OCI-LY7 (cell line): Measurements from ENCODE around the gene BCL2L11. TPM values are rescaled to one million over a fixed set of nuclear protein-coding genes. Genes with fewer than 3 reads are reported as not detected.

Experiments
- BruUV-seq: library from RNA; stranded (reverse); fragments of 400-500 nt; replicated peaks from 2 replicates; lab custom pipeline; 2021; lab: Mats Ljungman, UMichigan
- CTCF ChIA-PET: fragments of 300-600 bp; sonication (Branson Sonifier 250); formaldehyde crosslinking; loops from one replicate; lab custom pipeline; 2022; ENCODE audit warnings: antibody characterized with exemption; ENCODE audit not compliant: unreplicated experiment; lab: Charles Lee
- POLR2A ChIA-PET: fragments of 300-600 bp; sonication (Branson Sonifier 250); formaldehyde crosslinking; loops from one replicate; lab custom pipeline; 2022; ENCODE audit warnings: antibody characterized with exemption; lab: Charles Lee
- DNase-seq: peaks from one replicate; pipeline ENCODE4 v3.0.0-alpha.2; 2015; ENCODE audit warnings: low spot score
- H2AFZ ChIP-seq: fragments of 200-600 bp; sonication (generic), shearing (Covaris generic); 2 replicates; pipeline ENCODE4 v1.6.1; 2014; ENCODE audit warnings: mild to moderate bottlenecking, antibody characterized with exemption, low read length, moderate library complexity
- H3K27ac ChIP-seq: fragments of 200-600 bp; sonication (generic); 2 replicates; pipeline ENCODE4 v1.5.1; 2014; ENCODE audit warnings: mixed run types, low read depth, mild to moderate bottlenecking, moderate library complexity, low read length, inconsistent platforms; ENCODE audit not compliant: poor library complexity, severe bottlenecking
- H3K36me3 ChIP-seq: fragments of 200-600 bp; sonication (generic); 2 replicates; pipeline ENCODE4 v1.6.1; 2014; ENCODE audit warnings: mild to moderate bottlenecking, antibody characterized with exemption, low read length, moderate library complexity, mixed read lengths; ENCODE audit not compliant: insufficient read depth
- H3K4me1 ChIP-seq: fragments of 200-600 bp; sonication (generic); 2 replicates; pipeline ENCODE4 v1.5.1; 2014; ENCODE audit warnings: mild to moderate bottlenecking, low read length; ENCODE audit not compliant: insufficient read depth, poor library complexity, severe bottlenecking
- H3K4me2 ChIP-seq: fragments of 200-600 bp; sonication (generic); 2 replicates; pipeline ENCODE4 v1.6.1; 2014; ENCODE audit warnings: mild to moderate bottlenecking, low read length
- H3K4me3 ChIP-seq: fragments of 200-600 bp; sonication (generic); 2 replicates; pipeline ENCODE4 v1.5.1; 2014; ENCODE audit warnings: mild to moderate bottlenecking, low read depth, low read length; ENCODE audit not compliant: poor library complexity, severe bottlenecking
- H3K79me2 ChIP-seq: fragments of 200-600 bp; sonication (generic); 2 replicates; pipeline ENCODE4 v1.6.1; 2016; ENCODE audit warnings: low read depth, mild to moderate bottlenecking, low read length, moderate library complexity, mixed read lengths; ENCODE audit not compliant: insufficient read depth
- H3K9me2 ChIP-seq: fragments of 200-600 bp; sonication (generic); 2 replicates; pipeline ENCODE4 v1.6.1; 2016; ENCODE audit warnings: mild to moderate bottlenecking, low read length, mixed read lengths; ENCODE audit not compliant: insufficient read depth
- H3K9me3 ChIP-seq: fragments of 200-600 bp; sonication (generic); 2 replicates; pipeline ENCODE4 v1.6.1; 2014; ENCODE audit warnings: mild to moderate bottlenecking, mixed run types, low read length, mixed read lengths
- H4K20me1 ChIP-seq: fragments of 200-600 bp; sonication (generic); 2 replicates; pipeline ENCODE4 v1.6.1; 2014; ENCODE audit warnings: mild to moderate bottlenecking, antibody characterized with exemption, low read length, moderate library complexity, mixed read lengths; ENCODE audit not compliant: insufficient read depth
- EZH2phosphoT487 ChIP-seq: fragments of 200-600 bp; sonication (generic); IDR thresholded peaks from 2 replicates; pipeline ENCODE4 v1.6.1; 2018; ENCODE audit warnings: low read depth, borderline replicate concordance, mild to moderate bottlenecking, mixed run types, antibody characterized with exemption, low read length, moderate library complexity, mixed read lengths
- intact Hi-C: fragments of 100-400 bp; cut with micrococcal nuclease; formaldehyde crosslinking; loops from one replicate; pipeline ENCODE4 v1.10.0; 2022; ENCODE audit not compliant: unreplicated experiment
- total RNA-seq, 2 experiments: library from RNA; depleted of rRNA in 1 of 2; stranded (reverse); fragments of >200 nt in 1 of 2; shearing (Covaris generic) in 1 of 2; gene quantifications; 2 replicates each; pipeline ENCODE4 v1.2.3, GENCODE V29; 2014 to 2022
- TF ChIP-seq, protein P1 (sequence below): fragments of 200-600 bp; sonication (generic); conservative IDR thresholded peaks from 2 replicates; pipeline ENCODE4 v1.5.1; 2014; ENCODE audit warnings: mild to moderate bottlenecking, antibody characterized with exemption, low read length, moderate library complexity, mixed read lengths

BCL2L11 gene
- total RNA-seq, 2 experiments from 2014 or later = 16.0 to 20.3 TPM

- no peak for DNase-seq
- CTCF ChIA-PET = no interaction called here
- no TSS peak for BruUV-seq
Measured at GRCh38 chr2:111162718-111163331, 42.1 kb downstream of the BCL2L11 start.

DNA sequence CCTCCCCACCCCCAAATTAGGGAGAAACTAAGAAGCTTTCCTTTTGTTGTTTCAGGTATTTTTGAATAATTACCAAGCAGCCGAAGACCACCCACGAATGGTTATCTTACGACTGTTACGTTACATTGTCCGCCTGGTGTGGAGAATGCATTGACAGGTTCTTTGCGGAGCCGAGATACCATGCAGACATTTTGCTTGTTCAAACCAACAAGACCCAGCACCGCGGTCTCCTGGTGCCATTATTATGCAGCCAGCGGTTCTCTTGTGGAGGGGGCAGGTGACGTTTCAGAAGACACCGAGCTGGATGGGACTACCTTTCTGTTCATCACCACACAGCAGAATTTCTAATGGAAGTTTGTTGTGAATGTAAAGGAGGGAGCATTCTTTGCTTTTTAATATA lies 43.4 kb downstream of the BCL2L11 start:
- ChIA-PET POLR2A (interaction anchor here (0.6 kb wide), 1 partner anchor 38 kb away, joined by 5 read pairs; no protein-coding TSS in a partner anchor), CTCF (interaction anchor here (0.6 kb wide), 1 partner anchor 952 kb away, joined by 5 read pairs; no protein-coding TSS in a partner anchor)
- intact Hi-C loops = no loop called here
- H3K79me2 ChIP-seq = peaks cover 21% of the 10 kb centered on the region; the same call in 1 of the 2 replicates
- no peak overlapping the region for H2AFZ ChIP-seq
- 0 out of 2 replicates have a peak, but pooled peaks cover 11% of the 10 kb centered on the region for H4K20me1 ChIP-seq
- BruUV-seq = no TSS peak
- TF ChIP-seq, protein P1, sequence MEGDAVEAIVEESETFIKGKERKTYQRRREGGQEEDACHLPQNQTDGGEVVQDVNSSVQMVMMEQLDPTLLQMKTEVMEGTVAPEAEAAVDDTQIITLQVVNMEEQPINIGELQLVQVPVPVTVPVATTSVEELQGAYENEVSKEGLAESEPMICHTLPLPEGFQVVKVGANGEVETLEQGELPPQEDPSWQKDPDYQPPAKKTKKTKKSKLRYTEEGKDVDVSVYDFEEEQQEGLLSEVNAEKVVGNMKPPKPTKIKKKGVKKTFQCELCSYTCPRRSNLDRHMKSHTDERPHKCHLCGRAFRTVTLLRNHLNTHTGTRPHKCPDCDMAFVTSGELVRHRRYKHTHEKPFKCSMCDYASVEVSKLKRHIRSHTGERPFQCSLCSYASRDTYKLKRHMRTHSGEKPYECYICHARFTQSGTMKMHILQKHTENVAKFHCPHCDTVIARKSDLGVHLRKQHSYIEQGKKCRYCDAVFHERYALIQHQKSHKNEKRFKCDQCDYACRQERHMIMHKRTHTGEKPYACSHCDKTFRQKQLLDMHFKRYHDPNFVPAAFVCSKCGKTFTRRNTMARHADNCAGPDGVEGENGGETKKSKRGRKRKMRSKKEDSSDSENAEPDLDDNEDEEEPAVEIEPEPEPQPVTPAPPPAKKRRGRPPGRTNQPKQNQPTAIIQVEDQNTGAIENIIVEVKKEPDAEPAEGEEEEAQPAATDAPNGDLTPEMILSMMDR = no peak
- no peak for TF ChIP-seq EZH2phosphoT487
- H3K4me2 ChIP-seq = no peak overlapping the region
- H3K4me3 ChIP-seq = no peak overlapping the region
- no peaks in the 10 kb centered on the region for H3K9me3 ChIP-seq
- H3K27ac ChIP-seq = no peak overlapping the region
- no peak for DNase-seq
- H3K36me3 ChIP-seq = peaks cover 88% of the 10 kb centered on the region
- H3K9me2 ChIP-seq = no peaks in the 10 kb centered on the region
- H3K4me1 ChIP-seq = peaks cover 24% of the 10 kb centered on the region

More at GRCh38 chr2:111162718-111163331, 42.1 kb downstream of the BCL2L11 start:
- H3K27ac ChIP-seq = no peak overlapping the region
- peaks cover 32% of the 10 kb centered on the region; the same call in 1 of the 2 replicates for H3K79me2 ChIP-seq
- POLR2A ChIA-PET = interaction anchor here (0.6 to 1.1 kb wide), 3 partner anchors 10 to 39 kb away, joined by 3 to 8 read pairs (median 3); no protein-coding TSS in a partner anchor
- no peak overlapping the region for H3K4me2 ChIP-seq
- intact Hi-C loops = no loop called here
- TF ChIP-seq, protein P1 = no peak
- TF ChIP-seq EZH2phosphoT487 = no peak
- H3K9me2 ChIP-seq = no peaks in the 10 kb centered on the region
- peaks cover 21% of the 10 kb centered on the region; the same call in 1 of the 2 replicates for H4K20me1 ChIP-seq
- H3K4me1 ChIP-seq = peaks cover 27% of the 10 kb centered on the region
- H3K36me3 ChIP-seq = peaks cover 98% of the 10 kb centered on the region
- no peak overlapping the region for H3K4me3 ChIP-seq
- no peak overlapping the region for H2AFZ ChIP-seq
- no peaks in the 10 kb centered on the region for H3K9me3 ChIP-seq

GRCh38 chr2:111165084-111165483 lies 44.4 kb downstream of the BCL2L11 start:
- no peak overlapping the region for H3K27ac ChIP-seq
- H3K4me2 ChIP-seq = no peak overlapping the region
- peaks cover 22% of the 10 kb centered on the region for H3K4me1 ChIP-seq
- ChIA-PET POLR2A (interaction anchor here (0.6 kb wide), 1 partner anchor 407 kb away, joined by 3 read pairs; no protein-coding TSS in a partner anchor), CTCF (no interaction called here)
- BruUV-seq = no TSS peak
- no peaks in the 10 kb centered on the region for H3K9me2 ChIP-seq
- no peak overlapping the region for H3K4me3 ChIP-seq
- intact Hi-C loops = loop anchor here (5.0 kb wide), 1 partner anchor 37 kb away; no protein-coding TSS in a partner anchor
- H4K20me1 ChIP-seq = 0 out of 2 replicates have a peak, but pooled peaks cover 6% of the 10 kb centered on the region
- H3K36me3 ChIP-seq = peaks cover 78% of the 10 kb centered on the region
- H3K79me2 ChIP-seq = peaks cover 13% of the 10 kb centered on the region; the same call in 1 of the 2 replicates
- no peak overlapping the region for H2AFZ ChIP-seq
- no peaks in the 10 kb centered on the region for H3K9me3 ChIP-seq
- no peak for TF ChIP-seq EZH2phosphoT487
- TF ChIP-seq, protein P1 = no peak
- no peak for DNase-seq
